Naive thymus-derived CD4-positive, alpha-beta T cell (primary cell): ENCODE measurements around the gene ACSM6. TPM values are rescaled to one million over a fixed set of nuclear protein-coding genes. Genes with fewer than 3 reads are reported as not detected.

Experiments
- polyA plus RNA-seq, 2 donors: library from polyadenylated mRNA; unstranded; fragments of 300-500 nt; fragmentation: Illumina TruSeq; gene quantifications; one replicate each; pipeline ENCODE4 v1.2.3, GENCODE V29; 2021
- total RNA-seq, 6 experiments: library from RNA in 5 of 6; stranded (reverse) in 5 of 6; gene quantifications; 1 replicate in 5 of 6; 2 replicates in 1 of 6; pipeline ENCODE4 v1.2.3 and lab custom pipeline; 2021 to 2026

ACSM6 gene
- total and polyA plus RNA-seq, 7 experiments from 2014 or later, result not detected

Other genes with a start within 250 kb of the ACSM6 start
- gene CYP2C8, start 124.7 kb upstream of the ACSM6 start, total RNA-seq, result under 1 TPM in 2 of 5 experiments, not detected in 3; 0.19 to 0.32 TPM
- not detected for gene CYP2C8, start 124.7 kb upstream of the ACSM6 start, polyA plus RNA-seq
- 10 to 100 TPM in 2 of 5 experiments, under 1 TPM in 3; 0.32 to 27.6 (median 0.61) TPM for gene PDLIM1, start 96.8 kb downstream of the ACSM6 start, total RNA-seq
- 1 to 10 TPM in 1 of 2 donors, under 1 TPM in 1; 0.89 to 1.2 TPM for gene PDLIM1, start 96.8 kb downstream of the ACSM6 start, polyA plus RNA-seq